ENCODE results near the gene NMT2.

The NMT2 gene

GRCh38 chr10:15092855-15093408 lies 75.6 kb downstream of the NMT2 start:
- DNase-seq (ENCODE audit: low spot score) = no peak

- no peak for DNase-seq (ENCODE audit: low spot score)
Measured at GRCh38 chr10:15091418-15091817, 77.1 kb downstream of the NMT2 start.

DNA sequence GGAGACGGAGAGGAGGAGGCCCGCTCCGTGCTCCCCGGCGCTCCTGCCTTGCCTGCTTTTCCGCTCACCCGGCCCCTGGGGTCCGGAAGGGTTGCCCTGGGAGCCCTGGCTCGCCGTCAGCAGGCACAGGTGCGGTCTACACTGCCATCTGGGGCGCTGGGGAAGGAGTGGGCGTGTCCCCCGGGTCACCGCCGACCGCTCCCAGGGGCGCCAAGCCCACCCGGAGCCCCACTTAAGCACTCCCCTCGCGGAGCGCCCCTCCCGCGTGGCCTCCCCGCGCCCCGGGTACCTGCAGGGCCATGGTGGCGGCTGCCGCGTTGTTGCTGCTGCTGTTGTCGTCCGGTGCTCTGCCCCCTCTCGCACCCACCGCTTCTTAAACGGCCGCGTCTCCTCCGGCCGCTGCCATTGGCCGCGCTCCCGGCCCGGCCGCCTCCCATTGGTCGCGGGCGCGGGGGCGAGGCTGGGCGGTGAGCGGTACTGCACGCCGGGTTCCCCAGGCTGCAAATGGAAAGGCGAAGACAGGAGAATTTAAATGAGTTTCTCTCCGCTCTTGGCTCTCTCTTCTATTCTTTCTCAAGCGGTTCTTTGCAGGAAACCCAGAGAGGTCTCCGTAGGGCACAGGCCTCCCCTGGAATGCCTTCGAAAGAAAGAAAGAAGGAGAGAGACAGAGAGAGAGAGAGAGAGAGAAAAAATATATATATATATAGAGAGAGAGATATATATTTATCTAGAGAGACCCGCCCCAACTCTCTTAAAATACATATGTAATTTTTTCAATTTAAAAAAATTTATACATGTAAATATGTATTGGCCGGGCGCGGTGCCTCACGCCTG lies 79.8 kb downstream of the NMT2 start, which contains the start of gene ACBD7:
ACBD7 (minus strand) TSS at position 349 of the 834 bp plus-strand sequence; CDS start at position 301, 48 bp downstream.
- peak; percentile 49 for DNase-seq (ENCODE audit: low spot score)

- no peak for DNase-seq (ENCODE audit: low spot score)
Measured at GRCh38 chr10:15084502-15084922, 84.0 kb downstream of the NMT2 start.

DNA sequence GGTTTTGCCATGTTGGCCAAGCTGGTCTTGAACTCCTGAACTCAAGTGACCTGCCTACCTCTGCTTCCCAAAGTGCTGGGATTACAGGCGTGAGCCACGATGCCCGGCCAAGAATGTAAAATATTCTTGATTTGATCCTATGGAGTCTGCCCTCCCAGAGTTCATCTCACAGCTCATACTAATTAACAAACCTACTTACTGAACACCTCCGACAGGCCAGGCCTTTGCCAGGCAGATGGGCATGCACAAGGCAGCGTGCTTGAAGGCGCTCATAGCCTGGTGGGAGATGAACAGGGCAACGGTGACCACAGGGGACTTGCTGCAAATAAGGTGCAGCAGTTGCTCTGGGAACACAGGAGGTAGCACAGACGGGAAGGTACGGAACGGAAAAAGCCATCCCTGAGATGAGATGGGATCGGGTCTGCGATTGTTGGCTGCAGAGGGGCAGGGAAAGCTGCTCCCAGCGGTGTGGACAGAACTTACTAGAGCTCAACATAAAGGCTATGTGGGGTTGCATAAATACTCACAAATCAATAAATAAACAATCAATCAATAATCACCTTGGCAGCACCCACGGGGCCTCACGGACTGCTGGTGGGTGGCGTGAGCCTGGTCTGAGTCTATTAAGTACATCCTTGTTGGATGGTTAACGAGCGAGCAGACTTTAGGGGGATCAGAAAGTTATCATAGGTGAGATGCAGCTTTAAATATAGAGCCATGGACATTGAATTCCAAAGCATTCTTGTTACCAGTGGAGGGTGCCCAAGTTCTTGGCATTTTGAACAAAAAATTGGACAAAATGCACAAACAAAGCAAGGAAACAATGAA lies 84.6 kb downstream of the NMT2 start:
- DNase-seq (ENCODE audit: low spot score) = no peak

GRCh38 chr10:15075421-15075820 lies 93.1 kb downstream of the NMT2 start:
- DNase-seq (ENCODE audit: low spot score) = no peak

GRCh38 chr10:15072358-15072757 lies 96.1 kb downstream of the NMT2 start:
- DNase-seq (ENCODE audit: low spot score) = no peak

DNA sequence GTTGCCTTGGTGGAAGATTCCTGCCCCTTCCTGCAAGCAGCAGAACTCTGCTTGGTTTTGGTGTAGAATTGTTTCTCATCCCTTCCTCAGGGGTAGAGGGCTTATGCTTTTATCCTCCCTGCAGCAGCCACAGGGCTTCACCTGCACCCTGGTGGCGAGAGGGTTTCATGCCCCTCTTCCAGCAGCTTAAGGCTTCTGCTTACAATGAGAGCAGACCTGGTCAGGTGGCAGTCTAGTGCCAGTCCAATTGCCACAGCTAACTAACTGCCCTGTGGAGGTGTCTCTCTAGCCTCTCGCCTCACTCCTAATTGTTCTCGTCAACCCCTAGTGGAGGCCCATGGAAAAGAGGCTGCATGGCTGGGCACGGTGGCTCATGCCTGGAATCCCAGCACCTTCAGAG lies 99.3 kb downstream of the NMT2 start:
- no peak for DNase-seq (ENCODE audit: low spot score)

- DNase-seq (ENCODE audit: low spot score) = no peak
Measured at GRCh38 chr10:15068802-15069201, 99.7 kb downstream of the NMT2 start.

DNA sequence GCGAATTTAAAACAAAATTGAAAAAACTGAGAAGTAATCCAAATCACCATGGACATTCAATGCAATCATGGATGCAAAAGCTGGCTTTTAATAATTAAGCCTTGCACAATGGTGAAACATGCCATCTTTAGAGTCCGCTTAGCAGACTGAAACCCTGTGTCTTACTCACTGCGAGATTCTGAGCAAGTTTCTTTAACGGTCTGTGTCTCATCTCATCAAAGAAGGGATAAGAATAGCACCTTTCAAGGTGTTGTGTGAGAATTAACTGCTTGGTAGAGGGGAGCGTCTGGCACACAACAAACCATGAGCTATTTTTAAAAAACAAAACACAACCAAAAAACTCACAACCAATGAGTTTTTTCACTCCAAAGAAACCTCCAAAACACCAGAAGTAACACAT lies 101.3 kb downstream of the NMT2 start:
- DNase-seq (ENCODE audit: low spot score) = no peak

DNA sequence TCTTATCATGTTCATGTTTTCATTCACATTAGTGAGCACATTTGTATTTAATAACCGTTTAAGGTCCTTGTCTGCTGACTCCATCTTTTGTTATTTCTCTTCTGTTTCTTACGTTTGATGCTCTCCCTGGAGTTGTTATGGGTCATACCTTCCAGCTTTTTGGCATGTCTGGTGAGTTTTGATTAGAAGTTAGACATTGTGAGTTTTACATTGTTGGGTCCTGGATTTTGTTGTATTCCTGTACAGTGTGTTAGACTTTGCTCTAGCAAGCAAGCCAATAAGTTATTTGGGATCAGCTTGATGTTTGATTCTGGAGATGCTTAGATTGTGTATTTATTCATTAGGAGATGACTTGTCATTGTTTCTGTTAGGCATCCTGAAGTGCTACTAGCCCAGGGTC lies 107.9 kb downstream of the NMT2 start:
- no peak for DNase-seq (ENCODE audit: low spot score)

GRCh38 chr10:15059914-15060313 lies 108.6 kb downstream of the NMT2 start:
- no peak for DNase-seq (ENCODE audit: low spot score)

- no peak for DNase-seq (ENCODE audit: low spot score)
Measured at GRCh38 chr10:15058689-15059088, 109.8 kb downstream of the NMT2 start.
